Stimulated activated CD8-positive, alpha-beta memory T cell treated with anti-CD3 and anti-CD28 coated beads, Interleukin-15, amount 100 ng/mL, for 4 hours (primary cell): Measurements from ENCODE around the gene FEZF2.

Experiments
- DNase-seq, 2 donors: peaks; one replicate each; pipeline ENCODE4 v3.0.0-alpha.2; 2020; ENCODE audit warnings: low read depth in 2 of 2

FEZF2 gene

DNA sequence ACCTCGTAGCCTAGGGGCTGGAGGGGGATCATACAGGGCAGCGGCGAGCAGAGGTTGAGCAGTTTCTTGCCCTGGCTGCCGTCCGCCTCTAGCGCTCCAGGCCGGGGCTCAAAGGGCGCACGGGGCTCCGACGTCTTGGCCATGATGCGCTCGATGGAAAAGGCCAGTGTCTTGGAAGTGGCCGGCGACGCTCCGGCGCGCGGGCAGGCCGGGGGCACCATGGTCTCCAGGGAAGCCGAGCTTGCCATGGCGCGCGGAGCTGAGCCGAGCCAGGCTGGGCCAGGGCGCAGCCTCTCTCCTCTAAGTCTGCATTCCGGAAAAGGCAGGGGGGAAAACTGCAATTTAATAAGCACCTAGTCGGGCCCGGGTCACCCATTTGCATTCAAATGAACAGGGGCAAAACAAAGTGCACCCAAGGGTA, 719 bp downstream of the FEZF2 start:
- no peak for DNase-seq

DNA sequence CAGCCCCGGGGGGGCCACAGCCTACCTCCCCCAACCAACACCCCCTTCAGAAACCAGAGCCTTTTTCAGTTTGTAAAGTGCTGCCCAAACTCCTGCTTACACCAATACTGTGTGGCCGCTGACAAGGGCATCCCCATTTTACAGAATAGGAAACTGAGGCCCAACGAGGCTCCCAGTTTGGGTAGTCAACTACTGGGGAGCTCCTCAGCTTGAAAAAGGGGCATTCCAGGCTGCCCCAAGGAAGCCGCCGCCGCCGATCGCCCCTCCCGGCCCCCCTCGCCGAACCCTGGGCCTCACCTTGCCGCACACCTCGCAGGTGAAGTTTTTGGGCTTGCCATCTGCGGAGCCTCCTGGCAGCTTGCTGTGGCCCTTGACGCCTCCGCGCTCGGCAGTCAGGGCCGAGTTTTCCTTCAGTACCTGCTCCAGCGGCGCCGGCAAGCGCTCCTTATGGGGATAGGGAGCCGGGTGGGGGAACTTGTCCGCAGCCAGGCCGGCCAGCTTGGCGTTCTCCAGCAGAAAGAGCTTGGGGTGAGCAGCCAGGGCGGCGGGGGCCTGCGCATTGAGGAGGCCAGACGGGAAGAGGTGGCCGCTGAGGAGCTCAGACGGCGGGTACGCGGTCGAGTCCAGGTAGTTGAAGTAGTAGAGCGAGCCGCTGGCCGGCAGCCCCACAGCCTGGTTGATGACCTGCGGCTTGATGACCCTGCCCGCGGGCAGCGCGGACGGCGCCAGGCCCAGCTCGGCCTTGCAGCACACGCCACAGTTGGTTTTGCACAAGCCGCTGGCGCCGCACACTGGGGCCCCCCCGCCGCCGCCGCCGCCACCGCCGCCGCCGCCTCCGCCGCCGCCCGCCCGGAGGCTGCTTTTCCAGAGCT, 1.4 kb downstream of the FEZF2 start:
- no peak for DNase-seq

DNA sequence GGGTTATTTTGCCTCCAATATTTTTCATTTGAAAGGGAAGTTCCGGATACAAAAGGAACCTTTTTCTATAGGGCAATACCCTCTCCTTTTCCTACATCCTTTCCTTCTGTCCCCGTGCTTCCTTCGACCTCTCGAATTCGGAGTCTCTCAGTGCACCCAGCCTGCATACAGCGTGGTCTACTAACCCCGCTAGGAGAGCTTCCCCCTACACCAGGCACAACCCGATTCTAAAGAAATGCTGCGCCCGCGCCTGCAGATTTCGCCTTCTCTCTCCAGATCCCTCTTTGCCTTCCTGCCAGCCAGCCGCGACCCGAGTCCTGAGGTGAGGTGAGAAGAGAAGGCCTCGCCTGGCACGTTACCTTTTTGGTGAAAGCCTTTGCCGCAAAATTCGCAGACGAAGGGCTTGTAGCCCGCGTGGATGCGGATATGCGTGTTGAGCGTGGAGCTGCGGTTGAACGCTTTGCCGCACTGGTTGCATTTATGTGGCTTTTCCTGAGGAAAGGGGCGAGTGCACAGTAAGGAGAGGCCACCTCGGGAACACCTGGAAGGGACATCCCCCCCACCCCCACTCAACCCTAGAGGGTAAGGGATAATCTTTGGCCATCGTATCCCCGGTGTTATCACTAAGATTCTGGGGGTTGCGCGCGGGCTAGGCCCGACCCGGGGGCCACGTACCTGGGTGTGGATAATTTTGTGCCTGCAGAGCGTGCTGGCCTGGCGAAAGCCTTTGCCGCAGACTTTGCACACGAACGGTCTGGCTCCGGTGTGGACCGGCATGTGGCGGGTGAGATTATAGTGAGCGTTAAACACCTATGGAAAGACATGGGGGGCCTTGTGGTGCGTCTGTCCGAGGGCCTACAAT, 2.3 kb downstream of the FEZF2 start:
- no peak for DNase-seq

DNA sequence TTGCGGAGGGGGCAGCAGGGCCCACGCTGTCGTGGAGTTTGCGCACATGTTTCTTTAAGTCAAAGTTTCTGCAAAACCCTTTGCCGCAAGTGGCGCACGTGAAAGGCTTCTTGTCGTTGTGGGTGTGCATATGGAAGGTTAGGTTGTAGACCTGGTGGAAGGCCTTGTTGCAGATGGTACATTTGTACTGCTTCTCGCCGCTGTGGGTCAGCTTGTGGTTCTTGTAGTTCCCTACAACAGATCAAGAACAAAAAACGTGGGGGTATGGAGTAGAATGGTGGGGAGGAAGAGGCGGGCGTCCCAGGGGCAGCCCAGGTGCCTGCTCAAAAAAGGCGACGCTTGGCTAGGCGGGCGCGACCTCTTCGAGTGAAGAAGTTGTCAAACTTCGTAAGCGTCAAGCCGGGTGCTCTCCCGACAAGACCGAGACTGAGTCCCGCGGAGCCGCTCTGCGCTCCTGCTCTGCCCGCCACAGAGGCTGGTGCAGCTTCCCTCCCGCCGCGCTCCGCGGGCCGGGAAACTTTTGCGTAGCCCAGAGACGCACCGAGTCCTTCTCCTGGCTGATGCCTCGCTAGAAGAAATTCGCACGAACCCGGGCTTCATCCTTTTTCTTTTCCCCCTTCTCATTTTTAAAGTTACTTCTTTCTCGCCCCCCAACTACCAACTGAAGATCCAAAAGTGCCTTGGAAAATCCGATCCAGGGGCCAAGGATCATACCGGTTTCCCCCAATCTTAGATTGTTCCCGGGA, 3.1 kb downstream of the FEZF2 start:
- no peak for DNase-seq

DNA sequence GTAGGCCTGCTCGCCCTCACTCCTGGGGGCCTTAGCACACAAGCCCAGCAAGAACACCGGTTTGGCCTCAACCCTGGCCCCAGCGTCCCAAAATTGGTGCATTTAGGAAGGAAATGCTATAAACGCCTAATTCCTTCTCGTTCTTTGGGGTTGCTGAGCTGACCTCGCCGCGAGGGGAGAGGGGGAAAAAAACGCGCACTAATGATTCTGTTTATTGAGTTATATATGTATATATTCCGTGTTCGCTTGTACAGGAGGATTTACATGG, 3.9 kb downstream of the FEZF2 start:
- DNase-seq = no peak

DNA sequence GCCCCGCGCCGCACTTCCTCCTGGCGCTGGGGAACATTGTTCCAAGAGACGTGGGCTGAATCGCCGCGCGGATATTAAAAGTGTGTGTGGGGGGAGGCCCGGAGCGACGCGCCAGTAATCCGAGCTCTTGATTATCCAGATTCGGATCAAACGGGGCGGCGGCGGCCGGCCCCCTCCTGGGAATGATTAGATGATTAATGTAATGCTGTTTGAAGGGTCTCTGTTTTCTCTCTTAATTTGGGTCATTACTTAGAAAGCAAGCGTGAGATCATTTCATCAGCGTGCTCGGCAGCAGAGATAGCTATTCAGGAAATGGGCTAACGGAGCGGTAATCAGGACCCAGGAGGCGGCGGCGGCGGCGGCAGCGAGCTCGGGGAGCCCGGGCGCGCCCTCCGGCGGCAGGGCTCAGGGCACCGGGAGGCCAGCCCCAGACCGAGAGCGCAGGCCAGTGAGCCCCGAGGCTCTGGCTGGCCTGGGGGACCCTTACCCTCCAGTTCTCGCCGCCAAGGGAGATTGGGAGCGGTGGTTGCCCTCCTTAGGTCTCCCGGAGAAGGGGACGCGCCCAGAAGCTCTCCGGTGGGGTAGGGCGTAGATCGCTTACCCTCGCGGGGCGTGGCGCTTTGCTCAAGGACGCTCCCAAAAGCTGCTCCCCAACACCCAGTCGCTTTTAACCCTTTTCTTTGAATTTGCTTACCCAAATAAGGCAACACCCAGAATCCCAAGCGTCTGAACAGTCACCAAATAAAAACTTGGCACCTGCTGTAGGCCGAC, 4.5 kb downstream of the FEZF2 start:
- no peak for DNase-seq

DNA sequence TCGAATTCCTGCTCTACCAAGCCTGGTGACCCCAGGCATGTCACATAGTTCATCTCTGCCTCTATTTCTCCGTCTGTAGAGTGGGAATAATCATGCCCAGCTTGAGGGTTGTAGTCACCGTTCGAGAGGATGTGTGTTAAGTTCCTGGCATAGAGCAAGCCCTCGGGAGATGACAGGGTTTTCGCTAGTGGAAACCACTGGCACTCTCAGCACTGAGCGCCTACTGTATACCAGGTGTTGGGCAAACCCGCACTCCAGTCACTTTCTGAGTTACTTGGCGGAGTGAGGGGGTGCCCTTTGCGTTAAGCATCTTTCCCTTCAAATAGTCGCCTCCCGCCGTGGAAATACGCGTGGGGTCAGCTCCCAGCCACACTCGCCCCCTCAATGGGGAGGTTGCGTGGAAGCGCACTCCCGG, 5.1 kb downstream of the FEZF2 start:
- no peak for DNase-seq

DNA sequence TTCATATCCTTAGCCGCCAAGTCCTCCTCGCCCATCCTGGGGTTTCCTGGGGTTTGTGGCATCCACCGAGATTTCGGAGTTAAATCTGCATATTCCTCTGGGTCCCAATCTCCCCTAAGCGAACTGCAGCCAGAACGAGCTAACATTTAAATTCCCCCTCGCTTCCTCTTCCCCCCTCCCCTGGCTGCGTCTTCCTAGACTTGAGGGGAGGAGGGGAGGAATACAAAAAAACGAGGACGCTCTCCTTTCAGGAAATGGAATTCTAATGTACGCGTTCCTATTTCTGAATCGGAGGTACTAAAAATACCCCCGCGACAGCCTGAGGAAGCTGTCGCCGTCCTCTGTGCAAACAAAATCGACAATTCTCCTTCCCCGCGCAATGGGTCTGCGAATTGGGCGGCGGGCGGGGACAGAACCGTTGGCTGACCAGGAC, 5.6 kb downstream of the FEZF2 start:
- DNase-seq = no peak

DNA sequence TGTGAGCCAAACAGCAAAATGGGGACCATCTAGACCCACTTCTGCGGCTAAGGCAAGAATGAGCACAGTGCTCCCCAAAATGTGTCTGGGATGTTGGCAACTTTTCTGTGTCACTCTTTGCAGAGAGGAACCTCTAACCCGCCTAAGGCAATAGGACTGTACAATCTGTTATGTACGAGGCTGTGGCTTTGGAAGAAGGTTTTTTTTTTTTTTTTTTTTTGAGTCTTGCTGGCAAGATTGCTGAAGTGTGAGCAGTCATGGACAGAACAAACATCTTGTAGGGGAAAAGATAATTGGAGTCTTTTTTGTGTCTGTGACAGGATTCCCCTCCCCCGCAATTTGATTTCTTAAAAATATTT, 7.2 kb downstream of the FEZF2 start:
- DNase-seq = no peak

DNA sequence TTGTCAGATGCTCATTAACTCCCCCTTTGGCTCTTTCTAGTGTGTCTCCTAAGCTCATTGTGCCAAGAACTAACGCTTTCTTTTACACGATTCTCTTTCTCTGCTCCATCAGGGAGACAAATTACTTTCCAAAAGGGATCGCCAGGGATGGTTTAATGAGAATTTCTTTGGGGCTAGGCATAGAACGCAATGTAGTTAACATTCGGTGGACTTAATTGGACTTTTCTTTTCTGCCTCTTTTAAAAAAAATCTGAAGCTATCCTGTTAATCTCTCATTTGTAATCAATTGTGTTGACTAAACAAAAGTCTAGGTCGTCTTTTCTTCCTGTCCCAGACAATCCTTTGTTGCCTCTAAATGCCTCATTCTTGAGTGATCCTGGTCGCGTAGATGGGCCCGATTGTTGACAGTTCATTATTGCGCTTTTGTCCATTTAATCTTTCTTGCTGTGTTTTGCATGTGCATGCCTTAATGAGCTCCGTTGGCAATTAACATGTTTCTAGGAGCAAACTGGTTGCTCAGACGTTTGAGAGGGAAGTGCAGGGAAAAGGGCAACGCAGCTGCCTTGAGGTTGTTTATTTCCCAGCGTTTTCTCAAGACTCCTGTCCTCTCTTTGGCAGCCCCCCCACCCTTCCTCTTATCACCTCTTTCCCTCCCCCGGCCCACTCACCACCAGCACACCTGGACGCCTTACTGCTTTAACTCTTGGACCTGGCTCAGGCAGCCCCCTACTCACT, 7.8 kb downstream of the FEZF2 start:
- no peak for DNase-seq

DNA sequence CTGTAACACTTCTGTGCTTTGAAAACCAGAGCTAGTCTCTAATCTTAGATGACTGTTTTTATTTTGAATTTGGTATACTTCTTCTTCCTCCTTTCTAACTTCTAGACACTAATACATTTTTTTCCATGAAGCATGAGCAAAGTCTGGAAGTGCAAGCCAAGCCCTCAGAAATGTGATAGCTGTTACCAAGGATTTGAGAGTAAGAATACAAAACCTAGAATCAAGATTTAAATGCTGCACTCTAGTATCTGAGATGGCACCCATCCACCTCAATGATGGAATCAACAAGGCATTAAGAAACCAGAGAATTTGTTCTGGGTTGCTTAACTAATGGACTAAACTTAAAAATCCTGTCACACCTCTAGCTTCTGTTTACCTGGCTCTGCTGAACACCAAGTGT, 9.2 kb downstream of the FEZF2 start:
- DNase-seq = no peak

DNA sequence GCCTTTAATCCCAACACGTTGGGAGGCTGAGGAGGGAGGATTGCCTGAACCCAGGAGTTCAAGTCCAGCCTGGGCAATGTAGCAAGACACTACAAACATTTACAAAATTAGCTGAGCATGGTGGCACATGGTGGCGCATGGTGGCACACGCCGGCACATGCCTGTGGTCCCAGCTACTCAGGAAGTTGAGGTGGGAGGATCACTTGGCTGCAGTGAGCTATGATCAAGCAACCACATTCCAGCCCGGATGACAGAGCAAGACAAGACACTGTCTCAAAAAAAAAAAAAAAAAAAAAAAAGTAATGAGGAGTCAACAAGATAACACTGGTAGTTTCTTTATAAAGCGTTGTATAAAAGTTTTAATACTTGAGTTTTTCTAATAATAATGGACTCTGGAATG, 10.1 kb downstream of the FEZF2 start:
- DNase-seq = no peak

DNA sequence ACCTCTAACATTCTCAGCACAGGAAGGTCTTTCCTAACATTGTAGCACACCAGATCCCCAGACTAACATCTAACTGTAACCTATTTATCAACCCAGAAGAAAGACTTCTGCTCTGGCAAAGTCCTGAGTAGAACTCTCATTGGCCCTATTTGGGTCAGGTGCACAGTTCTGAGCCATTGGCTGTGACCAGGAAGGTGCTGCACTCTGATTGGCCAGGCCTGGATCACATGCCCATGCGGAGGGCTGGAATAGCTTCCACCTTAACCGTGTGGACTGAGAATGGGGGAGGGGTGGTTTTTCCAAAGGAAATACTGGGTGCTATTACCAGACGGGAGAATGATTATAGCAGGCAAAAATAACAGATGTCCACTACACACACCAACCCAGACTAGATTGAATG, 11.5 kb downstream of the FEZF2 start:
- DNase-seq = no peak

DNA sequence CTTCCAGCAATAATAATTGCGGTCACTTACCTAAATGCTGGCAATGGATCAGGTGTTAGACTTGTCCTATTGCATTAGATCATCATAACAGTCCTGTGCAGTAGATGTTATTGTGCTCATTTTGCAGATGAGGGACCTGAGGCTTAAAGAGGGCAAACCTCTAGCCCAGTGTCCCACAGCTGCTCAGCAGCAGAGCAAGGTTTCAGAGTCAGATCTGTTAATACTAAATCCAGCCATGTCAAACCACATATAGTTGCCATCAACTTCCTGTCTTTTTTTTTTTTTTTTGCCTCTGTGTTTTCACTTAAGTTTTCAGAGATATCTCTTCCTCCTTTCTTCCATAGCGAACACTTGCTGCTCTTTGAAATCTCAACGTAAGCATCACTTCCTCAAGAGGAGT, 12.1 kb downstream of the FEZF2 start:
- no peak for DNase-seq

DNA sequence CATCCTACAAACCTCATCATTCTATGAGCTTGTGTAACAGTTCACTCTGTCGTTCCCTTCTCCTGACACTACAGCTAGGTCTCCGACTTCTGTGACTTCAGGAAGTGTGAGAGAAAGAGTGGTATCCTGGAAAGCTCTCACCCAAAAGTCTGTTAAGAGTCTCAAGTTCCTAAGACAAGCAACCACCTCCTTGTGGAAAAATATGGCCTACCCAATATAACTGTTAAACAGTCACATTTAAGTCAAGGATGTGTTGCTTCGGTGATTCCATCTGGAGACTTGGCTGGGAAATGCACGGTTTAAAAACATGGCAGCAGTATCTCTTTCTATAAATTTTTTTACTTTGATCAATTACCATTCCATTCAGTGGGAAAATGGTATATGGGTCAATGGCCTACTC, 13.8 kb downstream of the FEZF2 start:
- no peak for DNase-seq

DNA sequence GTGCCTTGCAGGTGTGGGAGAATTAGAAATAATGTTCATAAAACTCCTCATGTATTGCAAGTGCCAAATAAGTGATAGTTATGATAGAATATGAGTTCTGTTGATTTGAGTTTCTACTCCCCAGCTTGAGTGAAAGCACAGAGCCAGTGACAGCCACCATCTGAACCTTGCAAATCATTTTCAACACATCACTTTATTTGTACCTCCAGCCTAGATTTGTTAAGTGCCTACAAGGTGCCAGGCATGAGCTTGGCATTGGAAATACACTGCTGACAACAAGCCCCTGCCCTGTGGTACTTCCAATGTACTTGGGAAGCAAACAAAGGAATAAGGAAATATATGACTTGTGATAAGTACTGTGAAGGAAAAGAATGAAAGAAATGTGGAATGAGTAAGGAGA, 17.0 kb downstream of the FEZF2 start:
- DNase-seq = no peak

DNA sequence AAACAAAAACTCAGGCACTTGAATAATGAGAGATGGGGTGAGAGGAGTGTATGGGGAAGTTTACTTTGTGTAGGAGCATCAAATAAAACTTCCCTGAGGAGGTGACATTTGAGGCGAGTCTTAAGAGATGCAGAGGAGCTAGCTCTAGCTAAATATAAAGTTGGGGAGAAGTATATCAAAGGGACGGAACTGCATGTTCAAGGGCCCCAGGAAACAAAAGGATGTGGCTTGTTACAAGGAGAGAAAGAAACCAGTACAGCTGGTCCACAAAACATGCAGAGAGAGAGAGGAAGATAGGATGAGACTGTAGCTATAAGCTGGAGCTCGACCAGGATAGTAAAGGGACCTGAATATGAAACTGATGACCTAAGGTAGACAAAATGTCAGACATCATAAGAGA, 17.6 kb downstream of the FEZF2 start:
- no peak for DNase-seq

DNA sequence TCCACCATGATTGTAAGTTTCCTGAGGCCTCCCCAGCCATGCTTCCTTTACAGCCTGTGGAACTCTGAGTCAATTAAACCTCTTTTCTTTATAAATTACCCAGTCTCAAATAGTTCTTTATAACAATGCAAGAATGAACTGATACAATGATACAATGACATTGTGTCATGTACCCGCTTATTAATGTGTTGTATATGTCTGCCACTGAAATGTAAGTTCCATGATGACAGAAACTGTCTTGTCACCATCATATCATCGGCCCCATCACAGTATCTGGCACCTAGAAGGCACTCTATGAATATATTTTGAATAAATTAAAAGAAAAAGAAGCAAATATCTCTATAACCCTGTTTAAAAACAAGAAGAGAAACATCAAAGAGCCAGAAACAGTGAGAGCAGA, 29.6 kb downstream of the FEZF2 start:
- DNase-seq = no peak

DNA sequence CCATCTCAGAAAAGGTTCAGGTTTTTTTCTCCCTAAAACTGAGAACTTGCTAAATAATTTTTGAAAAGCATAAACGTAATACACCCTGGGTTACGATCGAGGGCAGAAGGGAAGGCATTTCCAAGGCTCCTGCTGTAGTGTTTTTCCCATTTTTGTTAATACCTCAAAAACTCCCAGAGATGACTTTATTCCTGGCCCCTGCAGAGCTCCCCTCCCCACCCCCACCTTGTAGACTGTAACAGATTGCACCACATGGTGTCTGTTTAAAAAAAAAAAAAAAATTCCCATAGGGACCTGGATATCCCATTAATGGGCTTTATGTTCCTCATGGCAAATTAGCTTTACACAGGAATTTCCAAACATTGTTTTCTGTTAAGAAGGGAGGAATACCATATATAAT, 38.2 kb downstream of the FEZF2 start:
- no peak for DNase-seq

DNA sequence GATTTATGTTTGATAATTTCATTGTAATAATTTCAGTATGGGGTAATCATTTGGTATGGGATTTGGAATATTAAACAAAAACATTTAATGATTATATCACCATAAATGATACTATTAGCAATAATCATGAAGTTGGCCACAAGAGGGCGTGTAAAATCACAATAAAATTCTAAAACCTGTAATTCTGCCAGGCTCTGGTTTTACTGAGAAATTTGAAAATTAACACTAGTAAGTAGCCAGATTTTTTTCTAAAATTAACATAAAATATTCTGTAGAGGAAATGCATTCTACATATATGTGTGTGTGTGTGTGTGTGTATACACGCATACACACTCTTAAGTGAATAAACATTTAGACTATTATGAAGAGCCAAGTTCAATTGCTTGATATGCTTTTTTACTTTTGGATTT, 40.5 kb downstream of the FEZF2 start:
- DNase-seq = no peak

DNA sequence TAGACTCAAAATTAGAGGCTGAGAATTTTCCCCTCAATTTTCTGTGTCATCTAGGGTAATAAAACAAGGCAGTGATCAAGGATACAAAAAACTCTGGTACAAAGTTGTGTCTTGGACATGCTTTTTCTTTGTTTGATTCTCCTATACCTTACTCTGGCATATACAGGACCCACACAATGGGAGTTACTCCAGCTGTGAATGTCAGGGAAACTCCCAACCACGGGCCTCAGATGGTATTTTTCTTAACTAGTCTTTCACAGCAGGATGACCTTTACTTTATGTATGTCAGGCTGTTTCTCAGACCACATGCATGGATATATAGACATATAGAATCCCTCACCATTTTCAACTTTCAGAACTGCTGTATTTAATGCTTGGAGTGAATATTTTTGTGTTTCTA, 41.3 kb downstream of the FEZF2 start:
- DNase-seq = no peak
